Liver (tissue), 9 donors: ENCODE measurements around the gene TJP1. TPM values are rescaled to one million over a fixed set of nuclear protein-coding genes. Genes with fewer than 3 reads are reported as not detected.
A peak's percentile ranks its signal among the peaks of the same experiment; 100 is the strongest.

Experiments used
- DNase-seq: peaks from one replicate; pipeline ENCODE4 v3.0.0-alpha.2; 2017; ENCODE audit warnings: low spot score
- H3K27ac ChIP-seq, 2 donors: one replicate each; pipeline ENCODE4 v1.7.0; 2013; ENCODE audit warnings: inconsistent platforms in 2 of 2, low read length in 2 of 2, control low read depth in 1 of 2, low read depth in 1 of 2, mild to moderate bottlenecking in 1 of 2
- H3K27me3 ChIP-seq, 4 donors: one replicate each; pipeline versions ENCODE4 v1.6.1 to v1.7.0; 2013; ENCODE audit warnings: low read length in 3 of 4, inconsistent platforms in 1 of 4, mild to moderate bottlenecking in 1 of 4, moderate library complexity in 1 of 4; ENCODE audit not compliant: control insufficient read depth in 4 of 4, insufficient read depth in 4 of 4
- H3K36me3 ChIP-seq, 4 donors: one replicate each; pipeline versions ENCODE4 v1.6.1 to v1.7.0; 2013; ENCODE audit warnings: low read length in 3 of 4, mild to moderate bottlenecking in 3 of 4, low read depth in 1 of 4, moderate library complexity in 1 of 4; ENCODE audit not compliant: control insufficient read depth in 4 of 4, insufficient read depth in 3 of 4
- H3K4me1 ChIP-seq, 4 donors: one replicate each; pipeline versions ENCODE4 v1.6.1 to v1.7.0; 2013; ENCODE audit warnings: low read length in 3 of 4, mild to moderate bottlenecking in 3 of 4, moderate library complexity in 1 of 4; ENCODE audit not compliant: control insufficient read depth in 4 of 4, insufficient read depth in 4 of 4
- H3K4me3 ChIP-seq, 3 donors: one replicate each; pipeline versions ENCODE4 v1.6.1 to v1.7.0; 2013; ENCODE audit warnings: low read length in 3 of 3, control low read depth in 1 of 3, low read depth in 1 of 3, mild to moderate bottlenecking in 1 of 3
- H3K9ac ChIP-seq, 2 donors: one replicate each; pipeline ENCODE4 v1.7.0; 2013; ENCODE audit warnings: low read length in 2 of 2, mild to moderate bottlenecking in 2 of 2, moderate library complexity in 2 of 2, control low read depth in 1 of 2, low read depth in 1 of 2
- H3K9me3 ChIP-seq, 4 donors: one replicate each; pipeline versions ENCODE4 v1.6.1 to v1.7.0; 2013; ENCODE audit warnings: low read length in 3 of 4; ENCODE audit not compliant: control insufficient read depth in 4 of 4
- ATF3 ChIP-seq: IDR thresholded peaks from 2 replicates; pipeline ENCODE4 v1.6.1; 2016; ENCODE audit warnings: antibody characterized with exemption
- CTCF ChIP-seq: fragments of 150-350 bp; IDR thresholded peaks from 2 replicates; pipeline ENCODE4 v1.5.1; 2017; ENCODE audit warnings: improper control_type of control experiment, low read depth, low read length; ENCODE audit not compliant: missing input control
- EGR1 ChIP-seq, 2 donors: IDR thresholded peaks; 2 replicates each; pipeline ENCODE4 v1.6.1; 2016 to 2018; ENCODE audit warnings: antibody characterized with exemption in 2 of 2, low read depth in 2 of 2
- FOXA1 ChIP-seq: IDR thresholded peaks from 2 replicates; pipeline ENCODE4 v1.6.1; 2016; ENCODE audit warnings: antibody characterized with exemption
- FOXA2 ChIP-seq: IDR thresholded peaks from 2 replicates; pipeline ENCODE4 v1.6.1; 2016; ENCODE audit warnings: antibody characterized with exemption
- GABPA ChIP-seq, 2 donors: IDR thresholded peaks in 1 of 2; conservative IDR thresholded peaks in 1 of 2; 2 replicates each; pipeline ENCODE4 v1.6.1; 2016; ENCODE audit warnings: antibody characterized with exemption in 2 of 2, mild to moderate bottlenecking in 1 of 2, moderate library complexity in 1 of 2
- HNF4A ChIP-seq, 2 donors: conservative IDR thresholded peaks; 2 replicates each; pipeline ENCODE4 v1.6.1; 2016; ENCODE audit warnings: antibody characterized with exemption in 2 of 2, mild to moderate bottlenecking in 2 of 2
- JUND ChIP-seq, 2 donors: IDR thresholded peaks; 2 replicates each; pipeline ENCODE4 v1.6.1; 2016; ENCODE audit warnings: antibody characterized with exemption in 2 of 2
- RAD21 ChIP-seq, 2 donors: IDR thresholded peaks; 2 replicates each; pipeline ENCODE4 v1.6.1; 2016; ENCODE audit warnings: antibody characterized with exemption in 2 of 2, mild to moderate bottlenecking in 2 of 2
- REST ChIP-seq: IDR thresholded peaks from 2 replicates; pipeline ENCODE4 v1.6.1; 2016; ENCODE audit warnings: antibody characterized with exemption, mild to moderate bottlenecking
- RXRA ChIP-seq, 2 donors: IDR thresholded peaks; 2 replicates each; pipeline ENCODE4 v1.6.1; 2017 to 2018; ENCODE audit warnings: antibody characterized with exemption in 2 of 2, mild to moderate bottlenecking in 1 of 2
- TAF1 ChIP-seq: conservative IDR thresholded peaks from 2 replicates; pipeline ENCODE4 v1.6.1; 2016; ENCODE audit warnings: antibody characterized with exemption, mild to moderate bottlenecking
- YY1 ChIP-seq: IDR thresholded peaks from 2 replicates; pipeline ENCODE4 v1.6.1; 2016; ENCODE audit warnings: antibody characterized with exemption, mild to moderate bottlenecking
- whole genome bisulfite sequencing: extraction: QIAGEN DNeasy Blood & Tissue Kit; methylation state at CpG from one replicate; pipeline ENCODE4 v1.1.7; 2013; 5-methylcytosine and 5-hydroxymethylcytosine counted together
- polyA plus RNA-seq, 2 donors: library from polyadenylated mRNA; stranded (reverse) in 1 of 2; unstranded in 1 of 2; fragments of 200-250 nt in 1 of 2; fragments of >200 nt in 1 of 2; fragmentation: Nextera tagmentation in 1 of 2; extraction: Ambion mirVana in 1 of 2; gene quantifications; one replicate each; pipeline versions ENCODE4 v1.2.1 to v1.2.3, GENCODE V29; 2013 to 2015
- total RNA-seq, 2 donors: library from RNA; depleted of rRNA; stranded (reverse); fragments of >200 nt; gene quantifications; one replicate each; pipeline ENCODE4 v1.2.3, GENCODE V29; 2014
- donor health status: healthy.
- donor health status: healthy.
- donor health status: healthy.
- donor health status: healthy.
- donor health status: healthy.

Gene TJP1
- total and polyA plus RNA-seq, 4 donors, result 12.6 to 40.4 (median 16.9) TPM

GRCh38 chr15:29821416-29822099, 710 bp downstream of the TJP1 start:
- 2% methylated on average over 79 of the region's 79 CpGs for WGBS
- H3K36me3 ChIP-seq, result no peaks in the 10 kb centered on the region
- no peaks in the 10 kb centered on the region for H3K9me3 ChIP-seq
- H3K4me3 ChIP-seq, result peak overlapping the region; percentile 80 to 99 (median 84)
- TF ChIP-seq CTCF, result peak; percentile 14
- TF ChIP-seq JUND (IDR thresholded peaks at IDR 0.05), result no peak
- no peak for TF ChIP-seq HNF4A (conservative IDR thresholded peaks at IDR 0.05)
- TF ChIP-seq ATF3, result no peak
- TF ChIP-seq GABPA (IDR thresholded peaks at IDR 0.05 in 1 of 2, conservative IDR thresholded peaks at IDR 0.05 in 1 of 2), result no peak
- TF ChIP-seq TAF1, result peak; percentile 38
- no peak for TF ChIP-seq REST
- peak; percentile 20 to 43 for TF ChIP-seq RAD21 (IDR thresholded peaks at IDR 0.05)
- TF ChIP-seq YY1, result peak; percentile 22
- no peaks in the 10 kb centered on the region for H3K27me3 ChIP-seq
- peaks cover 3 to 20% (median 11%) of the 10 kb centered on the region in 4 donors for H3K4me1 ChIP-seq
- peak overlapping the region; percentile 94 to 97 for H3K27ac ChIP-seq
- peak overlapping the region; percentile 46 to 83 for H3K9ac ChIP-seq
- peak; percentile 44 for DNase-seq

- no peak for TF ChIP-seq FOXA1
- no peak for TF ChIP-seq HNF4A (conservative IDR thresholded peaks at IDR 0.05)
- no peak for TF ChIP-seq FOXA2
- TF ChIP-seq EGR1 (IDR thresholded peaks at IDR 0.05; ENCODE audit: low read depth in 2 of 2), result no peak
- TF ChIP-seq REST, result no peak
- no peak for TF ChIP-seq RAD21 (IDR thresholded peaks at IDR 0.05)
- peak in 1 of 2 donors; percentile 15 for TF ChIP-seq RXRA (IDR thresholded peaks at IDR 0.05)
- no peaks in the 10 kb centered on the region for H3K27me3 ChIP-seq
- H3K27ac ChIP-seq, result peak overlapping the region; percentile 94 to 97
- H3K4me3 ChIP-seq, result peak overlapping the region; percentile 80 to 99 (median 84)
- no peaks in the 10 kb centered on the region for H3K9me3 ChIP-seq
- peaks cover 6 to 28% (median 19%) of the 10 kb centered on the region in 4 donors for H3K4me1 ChIP-seq
- no peaks in the 10 kb centered on the region for H3K36me3 ChIP-seq
- peak overlapping the region; percentile 46 to 83 for H3K9ac ChIP-seq
- 10% methylated on average over 9 of the region's 9 CpGs for WGBS
- DNase-seq, result no peak
These were observed 1.7 kb downstream of the TJP1 start for GRCh38 chr15:29820394-29821154.
